ENCODE measurements around the gene PXN.

PXN gene

DNA sequence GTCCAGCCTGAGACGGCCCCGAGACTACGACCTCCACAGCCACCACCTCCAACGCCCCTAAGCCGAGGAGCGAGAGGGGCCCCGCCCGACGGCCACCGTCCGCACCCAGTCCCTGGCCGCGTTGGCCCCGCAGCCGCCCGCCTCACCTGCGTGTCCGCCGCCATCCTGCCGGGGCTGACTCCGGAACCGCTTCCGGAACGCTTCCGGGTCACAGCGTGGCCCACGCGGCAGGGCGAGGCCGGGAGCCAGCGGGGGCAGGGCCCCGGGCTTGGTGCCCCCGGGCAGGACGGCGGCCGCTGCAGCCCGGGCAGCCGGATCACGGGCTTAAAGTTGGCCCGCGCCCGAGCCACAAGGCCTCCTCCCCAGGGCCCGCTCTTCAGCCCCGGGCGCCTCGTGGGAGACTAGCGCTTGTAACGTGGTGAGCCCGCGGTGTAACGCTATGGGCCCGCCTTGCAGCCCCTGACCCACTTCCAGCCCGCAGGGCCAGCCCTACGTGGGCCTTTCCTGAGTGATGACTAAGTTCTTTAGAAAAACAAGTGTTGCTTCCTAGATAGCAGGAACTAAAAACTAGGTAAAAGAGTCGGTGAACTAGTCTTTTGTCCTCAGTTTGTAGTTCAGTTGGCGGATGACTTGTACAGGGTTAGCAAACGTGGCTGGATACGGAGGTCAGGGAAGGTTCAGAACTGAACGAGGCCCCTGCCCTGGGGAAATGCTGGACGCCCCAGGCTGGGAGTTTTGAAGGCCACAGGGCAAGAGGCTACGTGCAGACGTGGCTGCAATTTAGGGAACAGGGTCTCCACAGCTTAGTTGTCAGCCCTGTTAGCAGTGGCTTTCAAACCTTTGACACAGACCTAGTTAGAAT is 70.8 kb downstream of the PXN start, which contains the start of gene GCN1 (continued):
- TF ChIP-seq ZNF248 (tag by site-specific recombination; IDR thresholded peaks at IDR 0.05) (no peak), ZFP41 (tag by site-specific recombination; IDR thresholded peaks at IDR 0.05; ENCODE audit: borderline replicate concordance) (no peak), ZNF132 (tag by site-specific recombination; IDR thresholded peaks at IDR 0.05; ENCODE audit: borderline replicate concordance) (no peak), ZNF654 (tag by site-specific recombination; IDR thresholded peaks at IDR 0.05; ENCODE audit: low read depth) (no peak), ZNF146 (tag by site-specific recombination; IDR thresholded peaks at IDR 0.05) (no peak), WT1 (tag by site-specific recombination; IDR thresholded peaks at IDR 0.05) (no peak), ZNF140 (tag by site-specific recombination; IDR thresholded peaks at IDR 0.05) (no peak), ZNF561 (tag by site-specific recombination; IDR thresholded peaks at IDR 0.05; ENCODE audit: borderline replicate concordance) (peak; percentile 91; the same call in 1 of the 2 replicates), TCF7L2 (IDR thresholded peaks at IDR 0.05; ENCODE audit: borderline replicate concordance, low read depth, low read length) (no peak), GFI1B (tag by site-specific recombination; IDR thresholded peaks at IDR 0.05) (no peak), ZNF621 (tag by site-specific recombination; IDR thresholded peaks at IDR 0.05) (no peak), ZNF23 (tag by site-specific recombination; IDR thresholded peaks at IDR 0.05; ENCODE audit: borderline replicate concordance) (no peak), GLI4 (tag by site-specific recombination; IDR thresholded peaks at IDR 0.05) (no peak), ZNF169 (tag by site-specific recombination; IDR thresholded peaks at IDR 0.05) (no peak), ZNF768 (tag by site-specific recombination; IDR thresholded peaks at IDR 0.05) (no peak), KLF7 (tag by site-specific recombination; IDR thresholded peaks at IDR 0.05; ENCODE audit: borderline replicate concordance) (no peak), ZNF37A (tag by site-specific recombination; IDR thresholded peaks at IDR 0.05) (no peak), ZNF391 (tag by site-specific recombination; IDR thresholded peaks at IDR 0.05; ENCODE audit: borderline replicate concordance, low read depth) (no peak; the same call in 1 of the 2 replicates), ZNF707 (tag by site-specific recombination; IDR thresholded peaks at IDR 0.05) (no peak), ZNF670 (tag by site-specific recombination; IDR thresholded peaks at IDR 0.05; ENCODE audit: low read depth) (no peak), ZNF473 (tag by site-specific recombination; IDR thresholded peaks at IDR 0.05) (no peak), ZNF530 (tag by site-specific recombination; IDR thresholded peaks at IDR 0.05; ENCODE audit: low read depth) (no peak), ZNF239 (tag by site-specific recombination; IDR thresholded peaks at IDR 0.05) (0 out of 2 replicates have a peak, but pooled peaks have one; percentile 41), ZNF747 (tag by site-specific recombination; IDR thresholded peaks at IDR 0.05) (no peak), ZNF2 (tag by site-specific recombination; IDR thresholded peaks at IDR 0.05) (no peak), FEZF1 (tag by site-specific recombination; IDR thresholded peaks at IDR 0.05) (no peak; the same call in 1 of the 2 replicates), KLF8 (tag by site-specific recombination; IDR thresholded peaks at IDR 0.05) (0 out of 2 replicates have a peak, but pooled peaks have one; percentile 71)
- TF ChIP-seq, protein P1, sequence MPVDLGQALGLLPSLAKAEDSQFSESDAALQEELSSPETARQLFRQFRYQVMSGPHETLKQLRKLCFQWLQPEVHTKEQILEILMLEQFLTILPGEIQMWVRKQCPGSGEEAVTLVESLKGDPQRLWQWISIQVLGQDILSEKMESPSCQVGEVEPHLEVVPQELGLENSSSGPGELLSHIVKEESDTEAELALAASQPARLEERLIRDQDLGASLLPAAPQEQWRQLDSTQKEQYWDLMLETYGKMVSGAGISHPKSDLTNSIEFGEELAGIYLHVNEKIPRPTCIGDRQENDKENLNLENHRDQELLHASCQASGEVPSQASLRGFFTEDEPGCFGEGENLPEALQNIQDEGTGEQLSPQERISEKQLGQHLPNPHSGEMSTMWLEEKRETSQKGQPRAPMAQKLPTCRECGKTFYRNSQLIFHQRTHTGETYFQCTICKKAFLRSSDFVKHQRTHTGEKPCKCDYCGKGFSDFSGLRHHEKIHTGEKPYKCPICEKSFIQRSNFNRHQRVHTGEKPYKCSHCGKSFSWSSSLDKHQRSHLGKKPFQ (tag by site-specific recombination; IDR thresholded peaks at IDR 0.05), result no peak
- TF ChIP-seq, protein P2, sequence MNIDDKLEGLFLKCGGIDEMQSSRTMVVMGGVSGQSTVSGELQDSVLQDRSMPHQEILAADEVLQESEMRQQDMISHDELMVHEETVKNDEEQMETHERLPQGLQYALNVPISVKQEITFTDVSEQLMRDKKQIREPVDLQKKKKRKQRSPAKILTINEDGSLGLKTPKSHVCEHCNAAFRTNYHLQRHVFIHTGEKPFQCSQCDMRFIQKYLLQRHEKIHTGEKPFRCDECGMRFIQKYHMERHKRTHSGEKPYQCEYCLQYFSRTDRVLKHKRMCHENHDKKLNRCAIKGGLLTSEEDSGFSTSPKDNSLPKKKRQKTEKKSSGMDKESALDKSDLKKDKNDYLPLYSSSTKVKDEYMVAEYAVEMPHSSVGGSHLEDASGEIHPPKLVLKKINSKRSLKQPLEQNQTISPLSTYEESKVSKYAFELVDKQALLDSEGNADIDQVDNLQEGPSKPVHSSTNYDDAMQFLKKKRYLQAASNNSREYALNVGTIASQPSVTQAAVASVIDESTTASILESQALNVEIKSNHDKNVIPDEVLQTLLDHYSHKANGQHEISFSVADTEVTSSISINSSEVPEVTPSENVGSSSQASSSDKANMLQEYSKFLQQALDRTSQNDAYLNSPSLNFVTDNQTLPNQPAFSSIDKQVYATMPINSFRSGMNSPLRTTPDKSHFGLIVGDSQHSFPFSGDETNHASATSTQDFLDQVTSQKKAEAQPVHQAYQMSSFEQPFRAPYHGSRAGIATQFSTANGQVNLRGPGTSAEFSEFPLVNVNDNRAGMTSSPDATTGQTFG (tag by site-specific recombination; IDR thresholded peaks at IDR 0.05; ENCODE audit: borderline replicate concordance), result no peak; the same call in 1 of the 2 replicates
- TF ChIP-seq, protein P3, sequence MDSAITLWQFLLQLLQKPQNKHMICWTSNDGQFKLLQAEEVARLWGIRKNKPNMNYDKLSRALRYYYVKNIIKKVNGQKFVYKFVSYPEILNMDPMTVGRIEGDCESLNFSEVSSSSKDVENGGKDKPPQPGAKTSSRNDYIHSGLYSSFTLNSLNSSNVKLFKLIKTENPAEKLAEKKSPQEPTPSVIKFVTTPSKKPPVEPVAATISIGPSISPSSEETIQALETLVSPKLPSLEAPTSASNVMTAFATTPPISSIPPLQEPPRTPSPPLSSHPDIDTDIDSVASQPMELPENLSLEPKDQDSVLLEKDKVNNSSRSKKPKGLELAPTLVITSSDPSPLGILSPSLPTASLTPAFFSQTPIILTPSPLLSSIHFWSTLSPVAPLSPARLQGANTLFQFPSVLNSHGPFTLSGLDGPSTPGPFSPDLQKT (IDR thresholded peaks at IDR 0.05; ENCODE audit: borderline replicate concordance, low read depth, low read length), result no peak; the same call in 1 of the 2 replicates
- TF ChIP-seq, protein P4, sequence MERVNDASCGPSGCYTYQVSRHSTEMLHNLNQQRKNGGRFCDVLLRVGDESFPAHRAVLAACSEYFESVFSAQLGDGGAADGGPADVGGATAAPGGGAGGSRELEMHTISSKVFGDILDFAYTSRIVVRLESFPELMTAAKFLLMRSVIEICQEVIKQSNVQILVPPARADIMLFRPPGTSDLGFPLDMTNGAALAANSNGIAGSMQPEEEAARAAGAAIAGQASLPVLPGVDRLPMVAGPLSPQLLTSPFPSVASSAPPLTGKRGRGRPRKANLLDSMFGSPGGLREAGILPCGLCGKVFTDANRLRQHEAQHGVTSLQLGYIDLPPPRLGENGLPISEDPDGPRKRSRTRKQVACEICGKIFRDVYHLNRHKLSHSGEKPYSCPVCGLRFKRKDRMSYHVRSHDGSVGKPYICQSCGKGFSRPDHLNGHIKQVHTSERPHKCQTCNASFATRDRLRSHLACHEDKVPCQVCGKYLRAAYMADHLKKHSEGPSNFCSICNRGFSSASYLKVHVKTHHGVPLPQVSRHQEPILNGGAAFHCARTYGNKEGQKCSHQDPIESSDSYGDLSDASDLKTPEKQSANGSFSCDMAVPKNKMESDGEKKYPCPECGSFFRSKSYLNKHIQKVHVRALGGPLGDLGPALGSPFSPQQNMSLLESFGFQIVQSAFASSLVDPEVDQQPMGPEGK (tag by site-specific recombination; IDR thresholded peaks at IDR 0.05), result peak; percentile 91
- TF ChIP-seq, protein P5, sequence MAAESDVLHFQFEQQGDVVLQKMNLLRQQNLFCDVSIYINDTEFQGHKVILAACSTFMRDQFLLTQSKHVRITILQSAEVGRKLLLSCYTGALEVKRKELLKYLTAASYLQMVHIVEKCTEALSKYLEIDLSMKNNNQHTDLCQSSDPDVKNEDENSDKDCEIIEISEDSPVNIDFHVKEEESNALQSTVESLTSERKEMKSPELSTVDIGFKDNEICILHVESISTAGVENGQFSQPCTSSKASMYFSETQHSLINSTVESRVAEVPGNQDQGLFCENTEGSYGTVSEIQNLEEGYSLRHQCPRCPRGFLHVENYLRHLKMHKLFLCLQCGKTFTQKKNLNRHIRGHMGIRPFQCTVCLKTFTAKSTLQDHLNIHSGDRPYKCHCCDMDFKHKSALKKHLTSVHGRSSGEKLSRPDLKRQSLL (tag by site-specific recombination; IDR thresholded peaks at IDR 0.05), result no peak

Measured in HEK293 (cell line).